ENCODE results near the gene DVL1. TPM values are rescaled to one million over a fixed set of nuclear protein-coding genes. Genes with fewer than 3 reads are reported as not detected.

Gene DVL1
- total RNA-seq, 1 donor from 2014 or later = 96.2 TPM

GRCh38 chr1:1293263-1294249 lies 55.7 kb downstream of the DVL1 start:
- no peak for DNase-seq (ENCODE audit: low spot score)
- intact Hi-C loops (cut with DNase I) = no loop called here

- intact Hi-C loops (cut with DNase I) = loop anchor here (1.0 kb wide), 1 partner anchor 171 kb away; no protein-coding TSS in a partner anchor
- no peak for DNase-seq (ENCODE audit: low spot score)
Measured at GRCh38 chr1:1292851-1293250, 56.4 kb downstream of the DVL1 start.

GRCh38 chr1:1292442-1292779 lies 56.8 kb downstream of the DVL1 start:
- intact Hi-C loops (cut with DNase I) = loop anchor here (1.0 kb wide), 1 partner anchor 170 kb away; no protein-coding TSS in a partner anchor
- no peak for DNase-seq (ENCODE audit: low spot score)

- intact Hi-C loops (cut with DNase I) = loop anchor here (1.0 kb wide), 1 partner anchor 169 kb away; no protein-coding TSS in a partner anchor
- DNase-seq (ENCODE audit: low spot score) = no peak
Measured at GRCh38 chr1:1291548-1292441, 57.4 kb downstream of the DVL1 start.

DNA sequence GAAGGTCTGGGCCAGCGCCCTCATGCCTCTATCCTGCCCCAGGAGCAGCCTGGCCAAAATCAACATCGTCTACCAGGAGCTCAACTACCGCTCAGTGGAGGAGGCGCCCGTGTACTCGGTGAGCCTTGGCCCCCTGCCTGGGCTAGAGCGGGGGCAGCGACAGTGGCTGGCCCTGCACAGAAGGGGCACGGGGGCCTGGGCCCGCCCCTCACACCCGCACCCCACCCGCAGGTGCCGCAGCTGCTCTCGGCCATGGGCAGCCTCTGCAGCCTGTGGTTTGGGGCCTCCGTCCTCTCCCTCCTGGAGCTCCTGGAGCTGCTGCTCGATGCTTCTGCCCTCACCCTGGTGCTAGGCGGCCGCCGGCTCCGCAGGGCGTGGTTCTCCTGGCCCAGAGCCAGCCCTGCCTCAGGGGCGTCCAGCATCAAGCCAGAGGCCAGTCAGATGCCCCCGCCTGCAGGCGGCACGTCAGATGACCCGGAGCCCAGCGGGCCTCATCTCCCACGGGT lies 58.1 kb downstream of the DVL1 start:
- intact Hi-C loops (cut with DNase I) = no loop called here
- DNase-seq (ENCODE audit: low spot score) = no peak

DNA sequence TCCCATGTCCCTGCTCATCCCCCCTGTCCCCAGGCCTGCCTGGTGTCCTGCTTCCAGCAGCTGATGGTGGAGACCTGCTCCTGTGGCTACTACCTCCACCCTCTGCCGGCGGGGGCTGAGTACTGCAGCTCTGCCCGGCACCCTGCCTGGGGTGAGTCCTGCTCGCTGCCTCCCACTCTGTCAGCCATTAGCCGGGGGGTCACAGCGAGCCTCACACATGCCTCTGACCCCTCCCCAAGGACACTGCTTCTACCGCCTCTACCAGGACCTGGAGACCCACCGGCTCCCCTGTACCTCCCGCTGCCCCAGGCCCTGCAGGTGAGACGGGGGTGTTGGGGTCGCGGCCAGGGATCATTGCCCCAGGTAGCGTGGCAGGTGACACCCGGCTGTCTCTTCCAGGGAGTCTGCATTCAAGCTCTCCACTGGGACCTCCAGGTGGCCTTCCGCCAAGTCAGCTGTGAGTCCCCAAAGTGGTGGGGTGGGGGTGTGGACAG lies 58.9 kb downstream of the DVL1 start:
- no peak for DNase-seq (ENCODE audit: low spot score)
- intact Hi-C loops (cut with DNase I) = no loop called here

- DNase-seq (ENCODE audit: low spot score) = no peak
- intact Hi-C loops (cut with DNase I) = no loop called here
Measured at GRCh38 chr1:1287288-1288110, 61.7 kb downstream of the DVL1 start.

- intact Hi-C loops (cut with DNase I) = no loop called here
- DNase-seq (ENCODE audit: low spot score) = no peak
Measured at GRCh38 chr1:1286313-1287261, 62.6 kb downstream of the DVL1 start.

DNA sequence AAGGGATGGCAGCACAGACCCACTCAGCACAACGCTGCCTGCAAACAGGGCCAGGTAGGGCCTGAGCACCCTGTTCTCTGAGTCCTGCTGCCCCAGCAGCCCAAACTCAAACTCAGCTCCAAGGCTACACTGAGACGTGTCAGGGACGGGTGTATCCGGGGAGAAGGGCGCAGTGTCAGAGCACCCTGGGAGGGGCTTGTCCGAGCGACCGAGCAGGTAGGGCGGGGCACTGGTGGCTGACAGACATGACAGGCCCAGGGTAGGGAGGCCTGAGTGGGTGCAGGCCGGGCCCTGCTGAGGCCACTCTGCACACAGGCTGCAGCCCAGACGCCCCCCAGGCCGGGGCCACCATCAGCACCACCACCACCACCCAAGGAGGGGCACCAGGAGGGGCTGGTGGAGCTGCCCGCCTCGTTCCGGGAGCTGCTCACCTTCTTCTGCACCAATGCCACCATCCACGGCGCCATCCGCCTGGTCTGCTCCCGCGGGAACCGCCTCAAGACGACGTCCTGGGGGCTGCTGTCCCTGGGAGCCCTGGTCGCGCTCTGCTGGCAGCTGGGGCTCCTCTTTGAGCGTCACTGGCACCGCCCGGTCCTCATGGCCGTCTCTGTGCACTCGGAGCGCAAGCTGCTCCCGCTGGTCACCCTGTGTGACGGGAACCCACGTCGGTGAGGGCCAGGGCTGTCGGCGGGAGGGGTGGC lies 63.5 kb downstream of the DVL1 start:
- DNase-seq (ENCODE audit: low spot score) = no peak
- intact Hi-C loops (cut with DNase I) = no loop called here

Small RNA genes within 50 kb of the gene (microRNA-seq; reads per million reads assigned to microRNA genes)
- not detected for gene MIR6726
- not detected for gene MIR6727
- gene MIR6808 = not detected

Other genes starting within 250 kb of the DVL1 start
- gene C1orf159, start 233.3 kb downstream of the DVL1 start, total RNA-seq = 5.4 TPM
- 0.22 TPM for gene TTLL10, start 175.5 kb downstream of the DVL1 start, total RNA-seq
- gene TNFRSF18, start 142.8 kb downstream of the DVL1 start, total RNA-seq = 0.19 TPM
- 4.3 TPM for gene TNFRSF4, start 135.3 kb downstream of the DVL1 start, total RNA-seq
- 139 TPM for gene SDF4, start 117.4 kb downstream of the DVL1 start, total RNA-seq
- gene B3GALT6, start 117.2 kb downstream of the DVL1 start, total RNA-seq = 11.1 TPM
- 2.6 TPM for gene C1QTNF12, start 102.7 kb downstream of the DVL1 start, total RNA-seq
- gene UBE2J2, start 75.6 kb downstream of the DVL1 start, total RNA-seq = 37.2 TPM
- 2.4 TPM for gene SCNN1D, start 69.0 kb downstream of the DVL1 start, total RNA-seq
- 60.8 TPM for gene ACAP3, start 41.5 kb downstream of the DVL1 start, total RNA-seq
- gene PUSL1, start 40.8 kb downstream of the DVL1 start, total RNA-seq = 10.5 TPM
- gene INTS11, start 24.8 kb downstream of the DVL1 start, total RNA-seq = 73.8 TPM
- 50.2 TPM for gene CPTP, start 24.6 kb downstream of the DVL1 start, total RNA-seq
- 0.62 TPM for gene TAS1R3, start 18.1 kb downstream of the DVL1 start, total RNA-seq
- gene MXRA8, start 9.1 kb upstream of the DVL1 start, total RNA-seq = 30.5 TPM
- gene AURKAIP1, start 25.8 kb upstream of the DVL1 start, total RNA-seq = 174 TPM
- gene CCNL2, start 49.9 kb upstream of the DVL1 start, total RNA-seq = 78.6 TPM
- 127 TPM for gene MRPL20, start 57.9 kb upstream of the DVL1 start, total RNA-seq
- 1.8 TPM for gene ANKRD65, start 71.9 kb upstream of the DVL1 start, total RNA-seq
- 35.3 TPM for gene VWA1, start 86.3 kb upstream of the DVL1 start, total RNA-seq
- gene ATAD3C, start 100.3 kb upstream of the DVL1 start, total RNA-seq = 0.51 TPM
- gene ATAD3B, start 122.3 kb upstream of the DVL1 start, total RNA-seq = 13.7 TPM
- gene ATAD3A, start 162.7 kb upstream of the DVL1 start, total RNA-seq = 13.7 TPM
- 5.0 TPM for gene TMEM240, start 191.2 kb upstream of the DVL1 start, total RNA-seq
- 90.7 TPM for gene SSU72, start 225.4 kb upstream of the DVL1 start, total RNA-seq